Neural cell (in vitro differentiated cells): ENCODE data around the gene OOEP. TPM values are rescaled to one million over a fixed set of nuclear protein-coding genes. Genes with fewer than 3 reads are reported as not detected.

ENCODE experiments used
- H2AFZ ChIP-seq: fragments of 200-600, 300-800 bp; sonication (generic), shearing (Covaris generic); 2 replicates; pipeline ENCODE4 v1.6.0; 2014; ENCODE audit warnings: low read depth, mild to moderate bottlenecking, antibody characterized with exemption, low read length, moderate library complexity
- H3F3A ChIP-seq: fragments of 200-600 bp; shearing (Covaris generic); 2 replicates; pipeline ENCODE4 v1.6.1; 2016; ENCODE audit warnings: mild to moderate bottlenecking, moderate library complexity, mixed read lengths, antibody characterized with exemption, low read length; ENCODE audit not compliant: insufficient read depth, poor library complexity, severe bottlenecking
- H3K27ac ChIP-seq: fragments of 200-600, 300-800 bp; sonication (generic), shearing (Covaris generic); 2 replicates; pipeline ENCODE4 v1.5.1; 2014; ENCODE audit warnings: mild to moderate bottlenecking, low read length, moderate library complexity
- H3K27me3 ChIP-seq: fragments of 300-800, 200-600 bp; sonication (generic), shearing (Covaris generic); 2 replicates; pipeline ENCODE4 v1.6.0; 2014; ENCODE audit warnings: mild to moderate bottlenecking, low read depth, low read length, moderate library complexity; ENCODE audit not compliant: insufficient read depth
- H3K36me3 ChIP-seq: fragments of 300-800, 200-600 bp; sonication (generic), shearing (Covaris generic); 2 replicates; pipeline ENCODE4 v1.5.1; 2014; ENCODE audit warnings: mild to moderate bottlenecking, antibody characterized with exemption, low read length, moderate library complexity; ENCODE audit not compliant: insufficient read depth
- H3K4me2 ChIP-seq: fragments of 300-800, 200-600 bp; sonication (generic), shearing (Covaris generic); 2 replicates; pipeline ENCODE4 v1.6.0; 2014; ENCODE audit warnings: mild to moderate bottlenecking, low read length
- H3K4me3 ChIP-seq: fragments of 300-800, 200-600 bp; sonication (generic), shearing (Covaris generic); 2 replicates; pipeline ENCODE4 v1.5.1; 2014; ENCODE audit warnings: mild to moderate bottlenecking, low read length, moderate library complexity
- H3K79me2 ChIP-seq: fragments of 200-600 bp; shearing (Covaris generic); replicated peaks from 2 replicates; pipeline ENCODE4 v1.6.0; 2014; ENCODE audit warnings: mild to moderate bottlenecking, low read length, moderate library complexity; ENCODE audit not compliant: insufficient read depth
- H3K9ac ChIP-seq: fragments of 300-800, 200-600 bp; sonication (generic), shearing (Covaris generic); 2 replicates; pipeline ENCODE4 v1.6.1; 2016; ENCODE audit warnings: mild to moderate bottlenecking, low read length, mixed read lengths
- H3K9me2 ChIP-seq: fragments of 200-600 bp; shearing (Covaris generic); 2 replicates; pipeline ENCODE4 v1.6.1; 2016; ENCODE audit warnings: mild to moderate bottlenecking, low read length, mixed read lengths; ENCODE audit not compliant: insufficient read depth
- H3K9me3 ChIP-seq: fragments of 200-600, 300-800 bp; sonication (generic), shearing (Covaris generic); 2 replicates; pipeline ENCODE4 v1.6.1; 2016; ENCODE audit warnings: mild to moderate bottlenecking, mixed run types, low read length, moderate library complexity, mixed read lengths
- H4K20me1 ChIP-seq: fragments of 200-600 bp; shearing (Covaris generic); 2 replicates; pipeline ENCODE4 v1.6.1; 2016; ENCODE audit warnings: mild to moderate bottlenecking, mixed run types; ENCODE audit not compliant: insufficient read depth
- CTCF ChIP-seq: fragments of 450-650 bp; IDR thresholded peaks from 2 replicates; pipeline ENCODE4 v1.5.1; 2014; ENCODE audit warnings: antibody characterized with exemption, mild to moderate bottlenecking, moderate library complexity; ENCODE audit not compliant: poor library complexity, severe bottlenecking
- EP300 ChIP-seq: fragments of 450-650 bp; conservative IDR thresholded peaks from 2 replicates; pipeline ENCODE4 v1.6.1; 2014; ENCODE audit warnings: antibody characterized with exemption, mild to moderate bottlenecking, moderate library complexity; ENCODE audit not compliant: poor library complexity, severe bottlenecking
- EZH2 ChIP-seq: fragments of 200-600, 300-800 bp; shearing (Covaris generic), sonication (generic); IDR thresholded peaks from 2 replicates; pipeline ENCODE4 v1.6.1; 2014; ENCODE audit warnings: antibody characterized with exemption, low read length, borderline replicate concordance, mild to moderate bottlenecking; ENCODE audit not compliant: insufficient read depth, poor library complexity, severe bottlenecking
- MXI1 ChIP-seq: fragments of 450-650 bp; conservative IDR thresholded peaks from 2 replicates; pipeline ENCODE4 v1.6.1; 2014; ENCODE audit warnings: antibody characterized with exemption, mild to moderate bottlenecking; ENCODE audit not compliant: poor library complexity, severe bottlenecking
- POLR2AphosphoS5 ChIP-seq: IDR thresholded peaks from 2 replicates; pipeline ENCODE4 v1.6.1; 2012
- RAD21 ChIP-seq: fragments of 450-650 bp; conservative IDR thresholded peaks from 2 replicates; pipeline ENCODE4 v1.6.1; 2014; ENCODE audit warnings: antibody characterized with exemption, mild to moderate bottlenecking, moderate library complexity
- REST ChIP-seq: IDR thresholded peaks from 2 replicates; pipeline ENCODE4 v1.6.1; 2012; ENCODE audit warnings: borderline replicate concordance
- SMC3 ChIP-seq: fragments of 450-650 bp; conservative IDR thresholded peaks from 2 replicates; pipeline ENCODE4 v1.6.1; 2014; ENCODE audit warnings: antibody characterized with exemption, mild to moderate bottlenecking, moderate library complexity; ENCODE audit not compliant: poor library complexity
- TAF1 ChIP-seq: IDR thresholded peaks from 2 replicates; pipeline ENCODE4 v1.6.1; 2012; ENCODE audit warnings: low read depth
- polyA plus RNA-seq: library from polyadenylated mRNA; depleted of rRNA; stranded (reverse); fragments of >200 nt; gene quantifications from 2 replicates; pipeline ENCODE4 v1.2.3, GENCODE V29; 2014

Gene OOEP
- polyA plus RNA-seq, 1 donor from 2014 or later: not detected

GRCh38 chr6:73353636-73354593 is 15.8 kb downstream of the OOEP start, which contains the start of gene DPPA5:
TSS of gene DPPA5 (minus strand) at chr6:73354276. CDS start at chr6:73354225, 51 bp downstream.
- Histone ChIP-seq H3K27ac (no peak within 1 kb of the TSS), H2AFZ (no peak within 1 kb of the TSS), H3K9me3 (no peaks in the 10 kb centered on the region), H4K20me1 (no peaks in the 10 kb centered on the region), H3K27me3 (no peaks in the 10 kb centered on the region), H3K79me2 (no peaks in the 10 kb centered on the region), H3K36me3 (no peaks in the 10 kb centered on the region), H3K9me2 (no peaks in the 10 kb centered on the region), H3K4me3 (no peak within 1 kb of the TSS), H3F3A (no peaks in the 10 kb centered on the region), H3K4me2 (no peak within 1 kb of the TSS), H3K9ac (no peak within 1 kb of the TSS)
- no peak for TF ChIP-seq TAF1
- no peak for TF ChIP-seq POLR2AphosphoS5

- H3K4me2 ChIP-seq: no peak overlapping the region
- no peak for TF ChIP-seq TAF1
- no peak for TF ChIP-seq REST
- TF ChIP-seq EP300: no peak
- TF ChIP-seq POLR2AphosphoS5: no peak
These were observed 20.4 kb downstream of the OOEP start for GRCh38 chr6:73349311-73349710.

GRCh38 chr6:73348550-73349204 is 21.0 kb downstream of the OOEP start:
- H3K36me3 ChIP-seq: no peaks in the 10 kb centered on the region
- H3K4me3 ChIP-seq: no peak overlapping the region
- H4K20me1 ChIP-seq: no peaks in the 10 kb centered on the region
- H3K27ac ChIP-seq: no peak overlapping the region
- TF ChIP-seq EZH2 (no peak), REST (no peak), RAD21 (no peak), TAF1 (no peak), POLR2AphosphoS5 (no peak), EP300 (no peak), CTCF (no peak), MXI1 (no peak), SMC3 (no peak)
- H2AFZ ChIP-seq: no peak overlapping the region
- no peaks in the 10 kb centered on the region for H3F3A ChIP-seq
- H3K4me2 ChIP-seq: no peak overlapping the region
- no peaks in the 10 kb centered on the region for H3K9me2 ChIP-seq
- H3K9me3 ChIP-seq: no peaks in the 10 kb centered on the region
- H3K9ac ChIP-seq: no peak overlapping the region
- H3K79me2 ChIP-seq: no peaks in the 10 kb centered on the region
- no peaks in the 10 kb centered on the region for H3K27me3 ChIP-seq

More at GRCh38 chr6:73349311-73349710, 20.4 kb downstream of the OOEP start:
- Histone ChIP-seq H2AFZ (no peak overlapping the region), H3K9ac (no peak overlapping the region), H3K9me2 (no peaks in the 10 kb centered on the region), H3K27ac (no peak overlapping the region), H3K79me2 (no peaks in the 10 kb centered on the region), H3K9me3 (no peaks in the 10 kb centered on the region), H3K4me3 (no peak overlapping the region), H4K20me1 (no peaks in the 10 kb centered on the region), H3K27me3 (no peaks in the 10 kb centered on the region), H3K36me3 (no peaks in the 10 kb centered on the region), H3F3A (no peaks in the 10 kb centered on the region)
